ENCODE measurements around the gene ANAPC10. TPM values are rescaled to one million over a fixed set of nuclear protein-coding genes. Genes with fewer than 3 reads are reported as not detected.

ANAPC10 gene
- total RNA-seq, 1 experiment from 2014 or later, result 38.9 TPM

DNA sequence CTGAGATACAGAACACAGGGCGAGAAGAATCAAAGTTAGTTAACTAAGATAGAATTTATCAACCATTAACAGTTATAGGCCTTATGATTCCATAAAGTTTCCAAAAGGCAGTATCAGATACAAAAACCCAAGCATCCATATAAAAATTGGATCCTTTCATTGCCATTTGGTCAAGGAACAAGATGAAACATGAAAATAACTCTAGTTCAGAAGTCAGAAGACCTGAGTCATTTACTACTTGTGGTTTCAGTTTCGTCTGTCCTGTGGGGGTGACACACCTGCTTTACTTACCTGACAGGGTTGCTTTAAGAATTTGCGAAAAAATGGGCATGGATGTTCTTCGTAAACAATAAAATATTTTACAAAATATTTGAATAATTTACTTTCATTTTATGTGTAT is 130.8 kb downstream of the ANAPC10 start:
- Mint-ChIP-seq H3K27ac (ENCODE audit: low read depth, unreplicated experiment) (peak overlapping the region; percentile 54), H3K36me3 (ENCODE audit: insufficient read depth, unreplicated experiment) (no peaks in the 10 kb centered on the region), H3K27me3 (ENCODE audit: insufficient read depth, unreplicated experiment) (no peaks in the 10 kb centered on the region), H3K4me3 (ENCODE audit: unreplicated experiment) (no peak overlapping the region), H3K4me1 (ENCODE audit: insufficient read depth, unreplicated experiment) (peaks cover 11% of the 10 kb centered on the region), H3K9me3 (ENCODE audit: unreplicated experiment) (no peaks in the 10 kb centered on the region)
- TF ChIP-seq, protein P1, sequence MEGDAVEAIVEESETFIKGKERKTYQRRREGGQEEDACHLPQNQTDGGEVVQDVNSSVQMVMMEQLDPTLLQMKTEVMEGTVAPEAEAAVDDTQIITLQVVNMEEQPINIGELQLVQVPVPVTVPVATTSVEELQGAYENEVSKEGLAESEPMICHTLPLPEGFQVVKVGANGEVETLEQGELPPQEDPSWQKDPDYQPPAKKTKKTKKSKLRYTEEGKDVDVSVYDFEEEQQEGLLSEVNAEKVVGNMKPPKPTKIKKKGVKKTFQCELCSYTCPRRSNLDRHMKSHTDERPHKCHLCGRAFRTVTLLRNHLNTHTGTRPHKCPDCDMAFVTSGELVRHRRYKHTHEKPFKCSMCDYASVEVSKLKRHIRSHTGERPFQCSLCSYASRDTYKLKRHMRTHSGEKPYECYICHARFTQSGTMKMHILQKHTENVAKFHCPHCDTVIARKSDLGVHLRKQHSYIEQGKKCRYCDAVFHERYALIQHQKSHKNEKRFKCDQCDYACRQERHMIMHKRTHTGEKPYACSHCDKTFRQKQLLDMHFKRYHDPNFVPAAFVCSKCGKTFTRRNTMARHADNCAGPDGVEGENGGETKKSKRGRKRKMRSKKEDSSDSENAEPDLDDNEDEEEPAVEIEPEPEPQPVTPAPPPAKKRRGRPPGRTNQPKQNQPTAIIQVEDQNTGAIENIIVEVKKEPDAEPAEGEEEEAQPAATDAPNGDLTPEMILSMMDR (IDR thresholded peaks at IDR 0.05; ENCODE audit: unreplicated experiment), result no peak
- ChIA-PET POLR2A (interaction anchor here (0.6 to 1.0 kb wide), 3 partner anchors 63 to 211 kb away, joined by 3 to 4 read pairs (median 3); partner anchors contain the start of genes ABCE1 and ANAPC10), CTCF (interaction anchor here (0.6 to 0.7 kb wide), 2 partner anchors 342 to 1924 kb away, joined by 3 read pairs; no protein-coding TSS in a partner anchor)
- intact Hi-C loops (cut with micrococcal nuclease), result no loop called here
- peak; percentile 60 for DNase-seq (ENCODE audit: unreplicated experiment)
- no TSS peak for BruUV-seq (replicated peaks)

DNA sequence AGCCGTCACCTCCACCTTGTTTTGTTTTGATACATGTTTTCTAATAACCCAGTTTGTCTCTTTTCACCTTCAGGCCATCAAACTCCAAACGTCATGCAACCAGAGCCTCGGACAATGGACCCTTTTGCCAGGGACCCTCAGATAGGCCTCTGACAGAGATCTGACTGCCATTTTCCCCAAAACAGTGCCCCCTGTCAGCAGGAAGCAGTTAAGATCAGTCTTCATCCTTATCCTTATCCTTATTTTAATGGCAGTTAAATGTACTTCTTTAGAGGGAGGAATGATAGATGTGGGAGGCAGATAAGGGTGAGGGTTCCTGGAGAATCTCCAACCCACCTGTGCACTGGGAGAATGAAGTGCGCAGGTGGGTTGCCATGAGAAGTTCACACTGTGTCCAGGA is 135.7 kb downstream of the ANAPC10 start:
- CTCF ChIA-PET, result no interaction called here
- POLR2A ChIA-PET, result interaction anchor here (0.5 kb wide), 1 partner anchor 209 kb away, joined by 3 read pairs; no protein-coding TSS in a partner anchor
- Mint-ChIP-seq H3K4me1 (ENCODE audit: insufficient read depth, unreplicated experiment) (peaks cover 11% of the 10 kb centered on the region), H3K9me3 (ENCODE audit: unreplicated experiment) (peaks cover 21% of the 10 kb centered on the region), H3K27ac (ENCODE audit: low read depth, unreplicated experiment) (no peak overlapping the region), H3K4me3 (ENCODE audit: unreplicated experiment) (no peak overlapping the region), H3K27me3 (ENCODE audit: insufficient read depth, unreplicated experiment) (no peaks in the 10 kb centered on the region), H3K36me3 (ENCODE audit: insufficient read depth, unreplicated experiment) (no peaks in the 10 kb centered on the region)
- BruUV-seq (replicated peaks), result no TSS peak
- intact Hi-C loops (cut with micrococcal nuclease), result no loop called here
- no peak for DNase-seq (ENCODE audit: unreplicated experiment)
- TF ChIP-seq, protein P1 (IDR thresholded peaks at IDR 0.05; ENCODE audit: unreplicated experiment), result no peak

DNA sequence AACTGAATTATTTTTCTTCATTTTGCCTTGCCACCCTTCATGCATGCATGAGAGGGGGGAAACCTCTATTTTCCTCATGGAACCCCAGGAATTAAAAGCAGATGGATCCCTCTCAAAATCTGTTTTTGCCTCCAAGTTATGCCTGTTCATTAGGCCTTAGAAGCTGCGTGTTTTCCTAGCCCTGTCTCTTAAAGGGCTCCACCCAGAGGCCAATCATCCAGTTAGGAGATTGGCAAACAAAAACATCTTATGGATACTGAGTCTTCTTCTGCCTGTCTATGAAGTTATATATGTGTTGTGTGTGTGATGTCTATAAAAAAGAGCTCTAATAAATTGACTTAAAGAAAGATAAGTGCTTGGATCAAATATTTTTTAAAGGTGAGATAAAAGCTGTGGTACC is 142.9 kb downstream of the ANAPC10 start:
- BruUV-seq (replicated peaks), result no TSS peak
- TF ChIP-seq, protein P1 (IDR thresholded peaks at IDR 0.05; ENCODE audit: unreplicated experiment), result no peak
- no peak overlapping the region for H3K27ac Mint-ChIP-seq (ENCODE audit: low read depth, unreplicated experiment)
- peaks cover 42% of the 10 kb centered on the region for H3K9me3 Mint-ChIP-seq (ENCODE audit: unreplicated experiment)
- H3K27me3 Mint-ChIP-seq (ENCODE audit: insufficient read depth, unreplicated experiment), result no peaks in the 10 kb centered on the region
- no peak for DNase-seq (ENCODE audit: unreplicated experiment)
- intact Hi-C loops (cut with micrococcal nuclease), result no loop called here
- no peak overlapping the region for H3K4me3 Mint-ChIP-seq (ENCODE audit: unreplicated experiment)
- no peaks in the 10 kb centered on the region for H3K4me1 Mint-ChIP-seq (ENCODE audit: insufficient read depth, unreplicated experiment)
- ChIA-PET POLR2A (no interaction called here), CTCF (interaction anchor here (0.7 to 1.5 kb wide), 2 partner anchors 9 to 14 kb away, joined by 3 read pairs; no protein-coding TSS in a partner anchor)
- H3K36me3 Mint-ChIP-seq (ENCODE audit: insufficient read depth, unreplicated experiment), result no peaks in the 10 kb centered on the region

DNA sequence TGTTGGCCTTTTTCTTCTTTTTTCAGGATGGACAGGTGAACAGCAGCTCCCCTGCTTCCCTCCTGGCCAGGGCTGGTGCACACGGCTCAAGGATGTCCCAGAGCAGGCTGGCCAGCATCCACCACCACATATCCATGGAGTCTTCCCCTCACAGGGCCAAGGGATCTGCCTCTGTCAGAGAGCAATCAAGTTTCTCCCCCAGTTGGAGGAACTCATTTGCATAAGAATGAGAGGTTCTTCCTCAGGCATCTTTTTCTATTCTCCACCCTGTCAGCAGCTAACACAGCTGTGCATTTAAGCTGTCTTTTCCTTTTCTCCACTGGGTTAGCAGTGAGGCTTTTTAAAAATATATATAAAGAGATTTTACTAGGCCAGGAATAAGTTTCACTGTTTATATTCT is 143.8 kb downstream of the ANAPC10 start:
- Mint-ChIP-seq H3K9me3 (ENCODE audit: unreplicated experiment) (peaks cover 34% of the 10 kb centered on the region), H3K4me3 (ENCODE audit: unreplicated experiment) (no peak overlapping the region), H3K27me3 (ENCODE audit: insufficient read depth, unreplicated experiment) (no peaks in the 10 kb centered on the region), H3K4me1 (ENCODE audit: insufficient read depth, unreplicated experiment) (no peaks in the 10 kb centered on the region), H3K27ac (ENCODE audit: low read depth, unreplicated experiment) (no peak overlapping the region), H3K36me3 (ENCODE audit: insufficient read depth, unreplicated experiment) (no peaks in the 10 kb centered on the region)
- DNase-seq (ENCODE audit: unreplicated experiment), result no peak
- no TSS peak for BruUV-seq (replicated peaks)
- POLR2A ChIA-PET, result no interaction called here
- TF ChIP-seq, protein P1 (IDR thresholded peaks at IDR 0.05; ENCODE audit: unreplicated experiment), result no peak
- CTCF ChIA-PET, result interaction anchor here (0.5 to 1.5 kb wide), 2 partner anchors 10 to 37 kb away, joined by 3 read pairs; no protein-coding TSS in a partner anchor
- intact Hi-C loops (cut with micrococcal nuclease), result no loop called here
